Brain microvascular endothelial cell (primary cell): ENCODE measurements around the gene FPR2.

Experiments
- DNase-seq: peaks from one replicate; pipeline ENCODE4 v3.0.0-alpha.2; 2020
- H3K27ac ChIP-seq: fragments of 250-450 bp; sonication (Bioruptor Pico); 2 replicates; pipeline ENCODE4 v1.5.1; 2020; ENCODE audit warnings: mild to moderate bottlenecking, moderate library complexity
- H3K27me3 ChIP-seq: fragments of 250-450 bp; sonication (Bioruptor Pico); replicated peaks from 2 replicates; pipeline ENCODE4 v1.5.1; 2020; ENCODE audit warnings: mild to moderate bottlenecking
- H3K36me3 ChIP-seq: fragments of 250-450 bp; sonication (Bioruptor Pico); replicated peaks from 2 replicates; pipeline ENCODE4 v1.5.1; 2020; ENCODE audit warnings: mild to moderate bottlenecking
- H3K4me3 ChIP-seq: 2 replicates; pipeline ENCODE4 v1.5.1; 2011; ENCODE audit warnings: low read depth, mild to moderate bottlenecking, control low read depth, low read length, moderate library complexity
- CTCF ChIP-seq: IDR thresholded peaks from 2 replicates; pipeline ENCODE4 v1.5.1; 2011; ENCODE audit warnings: low read depth, mild to moderate bottlenecking, moderate library complexity, low read length, control low read depth, inconsistent platforms; ENCODE audit errors: missing control alignments
- in situ Hi-C: cut with HindIII; loops from 2 replicates; pipeline ENCODE4 v1.10.0; 2017; ENCODE audit warnings: low sequenced_read_pairs, low pct_ligation_motif_present

The FPR2 gene

GRCh38 chr19:51815043-51815442 is 54.1 kb downstream of the FPR2 start:
- H3K36me3 ChIP-seq = no peaks in the 10 kb centered on the region
- no peak for DNase-seq
- H3K27ac ChIP-seq = no peak overlapping the region
- TF ChIP-seq CTCF = no peak
- no peaks in the 10 kb centered on the region for H3K27me3 ChIP-seq
- no peak overlapping the region for H3K4me3 ChIP-seq
- in situ Hi-C loops = no loop called here

- no peak overlapping the region for H3K4me3 ChIP-seq
- H3K27ac ChIP-seq = no peak overlapping the region
- no peak for DNase-seq
- no peak for TF ChIP-seq CTCF
- in situ Hi-C loops = no loop called here
- no peaks in the 10 kb centered on the region for H3K36me3 ChIP-seq
- H3K27me3 ChIP-seq = no peaks in the 10 kb centered on the region
Observed at GRCh38 chr19:51816711-51817110, 55.7 kb downstream of the FPR2 start.

- H3K27me3 ChIP-seq = no peaks in the 10 kb centered on the region
- no peak for TF ChIP-seq CTCF
- no peak overlapping the region for H3K27ac ChIP-seq
- no peak for DNase-seq
- in situ Hi-C loops = no loop called here
- H3K36me3 ChIP-seq = no peaks in the 10 kb centered on the region
- H3K4me3 ChIP-seq = no peak overlapping the region
Observed at GRCh38 chr19:51820011-51820410, 59.0 kb downstream of the FPR2 start.
